ENCODE measurements around the gene GDAP1L1.

GDAP1L1 gene

DNA sequence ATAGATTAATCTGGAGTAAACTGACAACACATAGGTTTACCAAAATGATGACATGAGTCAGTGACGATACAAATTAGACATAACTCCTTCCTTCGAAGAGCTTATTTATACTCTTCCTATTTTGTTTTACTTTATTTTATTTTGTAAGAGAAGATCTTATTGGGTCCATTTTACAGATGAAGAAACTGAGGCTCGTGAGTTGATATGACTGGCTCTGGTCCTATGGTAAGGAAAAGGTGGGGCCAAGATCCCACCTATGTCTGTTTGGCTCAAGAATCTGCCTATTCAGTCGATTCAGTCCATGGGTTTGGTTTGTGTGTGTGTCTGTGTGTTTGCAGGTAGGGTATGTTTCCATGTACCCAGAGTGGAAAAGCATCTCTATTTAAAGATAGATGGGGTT, 81.3 kb downstream of the GDAP1L1 start:
- Histone ChIP-seq H3K27ac (ENCODE audit: low read length) (no peak overlapping the region), H4K20me1 (ENCODE audit: insufficient read depth, low read length) (no peaks in the 10 kb centered on the region), H3K36me3 (replicated peaks; ENCODE audit: low read depth, low read length) (no peaks in the 10 kb centered on the region), H3K4me3 (ENCODE audit: low read length) (no peak overlapping the region), H3K79me2 (ENCODE audit: low read length) (no peaks in the 10 kb centered on the region), H3K27me3 (ENCODE audit: low read depth, low read length) (no peaks in the 10 kb centered on the region), H3K9me3 (ENCODE audit: insufficient read depth, low read length) (no peaks in the 10 kb centered on the region), H3K4me1 (ENCODE audit: low read length) (peaks cover 5% of the 10 kb centered on the region; the same call in 1 of the 2 replicates), H3K9ac (ENCODE audit: low read length) (no peak overlapping the region), H2AFZ (ENCODE audit: low read depth, low read length) (no peak overlapping the region), H3K4me2 (ENCODE audit: low read length) (no peak overlapping the region)
- TF ChIP-seq EZH2phosphoT487 (IDR thresholded peaks at IDR 0.05; ENCODE audit: low read depth) = no peak
- TF ChIP-seq, protein P1, sequence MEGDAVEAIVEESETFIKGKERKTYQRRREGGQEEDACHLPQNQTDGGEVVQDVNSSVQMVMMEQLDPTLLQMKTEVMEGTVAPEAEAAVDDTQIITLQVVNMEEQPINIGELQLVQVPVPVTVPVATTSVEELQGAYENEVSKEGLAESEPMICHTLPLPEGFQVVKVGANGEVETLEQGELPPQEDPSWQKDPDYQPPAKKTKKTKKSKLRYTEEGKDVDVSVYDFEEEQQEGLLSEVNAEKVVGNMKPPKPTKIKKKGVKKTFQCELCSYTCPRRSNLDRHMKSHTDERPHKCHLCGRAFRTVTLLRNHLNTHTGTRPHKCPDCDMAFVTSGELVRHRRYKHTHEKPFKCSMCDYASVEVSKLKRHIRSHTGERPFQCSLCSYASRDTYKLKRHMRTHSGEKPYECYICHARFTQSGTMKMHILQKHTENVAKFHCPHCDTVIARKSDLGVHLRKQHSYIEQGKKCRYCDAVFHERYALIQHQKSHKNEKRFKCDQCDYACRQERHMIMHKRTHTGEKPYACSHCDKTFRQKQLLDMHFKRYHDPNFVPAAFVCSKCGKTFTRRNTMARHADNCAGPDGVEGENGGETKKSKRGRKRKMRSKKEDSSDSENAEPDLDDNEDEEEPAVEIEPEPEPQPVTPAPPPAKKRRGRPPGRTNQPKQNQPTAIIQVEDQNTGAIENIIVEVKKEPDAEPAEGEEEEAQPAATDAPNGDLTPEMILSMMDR (IDR thresholded peaks at IDR 0.05; ENCODE audit: low read depth, low read length) = no peak
